GM21529 (cell line): ENCODE results near the gene AFM.

Experiments used
- ATAC-seq: cut with Tn5 transposase; IDR thresholded peaks from one replicate; pipeline ENCODE4 v1.9.1; 2021; ENCODE audit not compliant: unreplicated experiment

AFM gene

DNA sequence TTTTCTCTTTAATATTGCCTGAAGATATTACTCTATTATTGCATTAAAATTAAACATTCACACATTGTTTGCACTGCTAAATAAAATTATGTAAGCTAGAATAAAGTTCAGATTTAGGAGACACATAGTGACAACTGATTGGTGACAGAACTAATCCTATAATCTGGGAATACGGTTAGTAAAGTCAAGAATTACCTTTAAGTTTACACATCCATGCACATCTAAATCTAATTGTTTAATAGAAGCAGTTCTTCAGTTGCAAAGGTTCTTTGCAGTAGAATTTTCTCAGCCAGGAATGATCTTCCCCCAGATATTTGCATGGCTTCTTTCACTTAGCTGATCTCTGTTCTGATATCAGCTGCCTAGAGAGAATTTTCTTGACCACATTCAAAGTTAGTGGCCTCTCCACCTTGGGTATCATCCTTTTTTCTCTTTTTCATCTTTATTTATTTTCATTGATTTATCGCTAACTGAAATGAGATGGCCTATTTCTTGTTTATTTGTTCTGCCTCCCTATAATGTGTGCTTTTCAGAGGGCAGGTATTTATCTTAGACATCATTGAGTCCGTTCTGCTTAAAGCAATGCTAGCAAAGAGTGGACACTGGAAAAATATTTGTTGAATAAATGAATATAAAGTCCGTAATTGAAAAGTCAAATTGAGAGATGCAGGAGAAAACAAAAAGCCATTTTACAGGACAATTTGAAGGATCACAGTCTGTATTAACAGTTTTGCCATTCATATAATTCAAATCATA, 32.9 kb upstream of the AFM start:
- ATAC-seq: no peak

DNA sequence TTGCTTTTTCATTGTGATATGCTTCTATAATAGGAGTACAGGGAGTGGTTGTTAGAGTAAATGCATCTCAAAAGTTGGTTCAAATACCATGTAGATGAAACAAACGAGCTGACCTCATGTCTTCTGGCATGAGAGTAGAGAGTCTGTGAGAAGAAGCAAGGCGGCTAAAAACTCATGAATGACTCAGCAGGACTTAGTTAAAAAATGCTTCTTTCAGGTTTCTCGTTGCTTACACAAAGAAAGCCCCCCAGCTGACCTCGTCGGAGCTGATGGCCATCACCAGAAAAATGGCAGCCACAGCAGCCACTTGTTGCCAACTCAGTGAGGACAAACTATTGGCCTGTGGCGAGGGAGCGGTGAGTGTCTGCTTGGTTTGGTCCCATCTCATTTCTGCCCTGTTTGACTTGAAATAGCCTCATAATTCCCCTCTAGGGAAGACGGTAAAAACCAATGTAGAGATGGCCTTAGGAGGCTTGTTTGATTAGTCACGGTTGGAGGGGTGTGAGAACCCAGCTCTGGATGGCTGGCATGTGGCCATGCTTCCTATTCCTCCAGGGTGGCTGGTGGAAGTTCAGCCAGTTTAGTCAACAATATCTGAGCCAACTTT, 31.0 kb upstream of the AFM start:
- no peak for ATAC-seq

DNA sequence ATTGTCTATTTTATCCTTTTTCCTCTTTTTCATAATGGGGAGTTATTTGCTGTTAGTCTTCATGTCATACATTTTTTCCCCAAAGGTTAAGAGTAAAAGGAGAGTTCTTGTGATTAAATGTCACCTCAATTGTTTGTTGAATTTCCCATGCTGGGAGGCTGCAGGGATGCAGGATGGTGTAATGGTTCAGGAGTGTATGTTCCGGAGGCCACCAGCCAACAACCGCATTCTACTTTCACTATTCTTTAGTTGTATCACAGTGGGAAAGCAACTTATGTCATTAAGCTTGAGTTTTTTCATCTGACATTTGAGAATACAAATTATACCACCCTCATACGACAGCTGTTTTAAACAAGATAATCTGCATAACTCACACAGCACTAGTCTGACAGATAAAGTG, 30.1 kb upstream of the AFM start:
- ATAC-seq: no peak

DNA sequence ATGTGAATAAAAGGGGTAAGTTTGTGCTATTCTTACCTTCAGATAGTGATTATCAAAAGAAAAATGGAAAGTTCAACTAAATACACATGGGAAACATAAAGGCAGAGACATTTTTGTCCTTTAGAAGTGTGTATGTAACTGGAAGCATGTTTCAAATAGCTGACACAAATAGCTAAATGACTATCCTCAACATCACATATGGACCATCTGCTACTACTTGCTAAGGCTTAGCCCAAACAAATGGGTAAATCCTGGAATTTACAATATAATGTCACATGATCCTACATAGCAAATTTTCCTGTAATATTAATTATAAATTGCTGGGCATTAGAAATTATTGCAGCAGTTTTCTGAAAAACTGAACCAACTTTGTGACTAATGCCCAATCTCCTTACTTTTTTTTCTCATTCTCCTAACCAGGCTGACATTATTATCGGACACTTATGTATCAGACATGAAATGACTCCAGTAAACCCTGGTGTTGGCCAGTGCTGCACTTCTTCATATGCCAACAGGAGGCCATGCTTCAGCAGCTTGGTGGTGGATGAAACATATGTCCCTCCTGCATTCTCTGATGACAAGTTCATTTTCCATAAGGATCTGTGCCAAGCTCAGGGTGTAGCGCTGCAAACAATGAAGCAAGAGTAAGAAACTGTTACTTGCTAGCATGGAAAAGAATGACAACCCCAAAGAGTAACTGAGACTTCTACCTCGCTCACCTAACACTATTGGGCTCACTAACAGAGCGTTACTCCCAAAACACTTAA, 29.4 kb upstream of the AFM start:
- no peak for ATAC-seq

DNA sequence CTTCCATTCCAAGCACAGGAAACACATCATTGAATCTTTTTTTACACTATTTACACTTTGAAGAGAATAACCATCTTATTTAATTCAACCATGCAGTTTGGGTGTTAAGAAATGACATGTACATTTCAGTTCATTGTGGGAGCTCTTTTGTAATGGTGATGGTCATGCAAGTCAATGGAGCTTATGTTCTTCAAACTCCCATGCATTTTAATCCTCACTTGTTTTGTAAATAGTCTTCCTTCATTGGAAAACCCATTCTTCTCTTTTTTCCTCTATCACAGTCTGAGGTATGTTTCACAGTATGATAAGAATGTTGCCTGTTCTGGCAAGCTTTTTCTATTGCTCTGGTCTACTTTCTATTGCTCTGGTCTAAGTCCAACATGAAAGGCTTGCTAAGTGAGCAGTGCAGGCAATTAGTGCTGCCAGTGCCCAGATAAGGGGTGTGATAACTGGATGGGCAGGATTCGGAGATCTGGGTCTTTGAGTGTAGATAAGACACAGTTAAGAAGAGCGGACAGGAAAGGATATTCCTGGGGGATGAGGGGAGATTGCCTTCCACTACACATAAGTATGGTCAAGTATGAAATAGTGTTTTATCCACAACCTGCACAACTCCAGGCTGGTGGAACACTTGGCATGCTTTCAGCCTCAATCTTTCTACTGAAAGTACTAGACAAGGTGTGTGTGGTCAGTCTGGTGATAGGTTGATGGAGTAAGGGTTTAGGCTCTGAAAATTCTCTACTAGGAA, 28.4 kb upstream of the AFM start:
- ATAC-seq: no peak

DNA sequence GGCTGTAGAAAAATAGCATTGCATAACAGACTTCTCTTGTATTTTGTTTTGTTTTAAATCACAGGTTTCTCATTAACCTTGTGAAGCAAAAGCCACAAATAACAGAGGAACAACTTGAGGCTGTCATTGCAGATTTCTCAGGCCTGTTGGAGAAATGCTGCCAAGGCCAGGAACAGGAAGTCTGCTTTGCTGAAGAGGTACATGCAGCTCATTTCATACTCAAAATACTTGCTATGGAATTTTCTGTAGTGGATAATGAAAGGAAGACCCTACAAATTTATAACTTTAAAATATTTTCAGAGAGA, 27.9 kb upstream of the AFM start:
- ATAC-seq: no peak

DNA sequence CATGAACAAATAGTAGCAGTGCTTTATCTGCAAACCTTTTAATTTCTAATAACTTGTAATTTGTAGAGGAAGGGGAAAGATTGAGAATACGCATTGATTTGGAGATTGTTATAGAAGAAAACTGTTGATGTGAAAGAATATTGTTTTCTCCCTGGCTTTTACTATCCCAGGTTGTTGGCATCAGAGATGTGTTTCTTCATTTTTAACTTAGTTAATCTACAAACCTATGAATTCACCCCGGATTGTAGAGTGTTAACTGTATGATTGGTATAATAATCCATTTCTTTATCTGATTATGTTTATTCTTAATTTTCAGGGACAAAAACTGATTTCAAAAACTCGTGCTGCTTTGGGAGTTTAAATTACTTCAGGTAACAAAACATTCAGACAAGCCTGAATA, 26.6 kb upstream of the AFM start:
- no peak for ATAC-seq

DNA sequence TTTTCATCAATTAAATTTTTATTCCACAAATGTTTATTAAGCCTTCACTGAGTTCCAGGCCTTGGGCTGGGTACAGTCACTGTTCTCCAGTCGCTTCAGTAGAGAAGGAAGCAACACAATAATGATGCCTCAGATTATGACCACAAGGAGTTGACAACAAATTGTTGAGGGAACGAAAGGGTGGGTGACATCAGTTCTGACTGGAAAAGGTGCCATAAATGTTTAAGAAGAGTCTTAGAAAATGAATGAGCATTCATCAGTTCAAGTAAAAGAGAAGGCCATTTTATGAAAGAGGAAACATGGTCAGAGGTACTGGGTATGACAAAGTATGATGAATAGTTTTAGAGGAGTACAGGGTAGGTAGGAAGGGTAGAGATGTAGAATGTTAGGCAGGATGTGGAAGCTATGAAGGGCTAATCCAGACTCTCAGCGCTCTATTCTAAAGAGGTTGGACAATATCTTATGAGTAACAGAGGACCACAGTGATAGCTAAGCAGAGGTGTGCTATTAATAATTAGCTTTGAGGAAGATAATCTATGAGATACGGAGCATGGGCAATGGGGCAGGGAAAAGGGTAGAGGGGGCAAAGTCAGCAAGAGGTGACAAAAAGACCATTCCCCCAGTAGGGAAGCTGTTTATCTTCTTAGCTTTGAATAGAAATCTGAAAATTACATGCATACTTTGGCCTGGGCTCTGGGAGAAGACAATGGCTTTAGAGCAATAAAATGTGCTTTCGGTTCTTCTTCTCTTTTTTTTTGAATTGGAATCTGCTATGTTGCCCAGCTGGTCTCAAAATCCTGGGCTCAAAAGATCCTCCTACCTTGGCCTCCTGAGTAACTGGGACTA, 25.1 kb upstream of the AFM start:
- ATAC-seq: no peak

DNA sequence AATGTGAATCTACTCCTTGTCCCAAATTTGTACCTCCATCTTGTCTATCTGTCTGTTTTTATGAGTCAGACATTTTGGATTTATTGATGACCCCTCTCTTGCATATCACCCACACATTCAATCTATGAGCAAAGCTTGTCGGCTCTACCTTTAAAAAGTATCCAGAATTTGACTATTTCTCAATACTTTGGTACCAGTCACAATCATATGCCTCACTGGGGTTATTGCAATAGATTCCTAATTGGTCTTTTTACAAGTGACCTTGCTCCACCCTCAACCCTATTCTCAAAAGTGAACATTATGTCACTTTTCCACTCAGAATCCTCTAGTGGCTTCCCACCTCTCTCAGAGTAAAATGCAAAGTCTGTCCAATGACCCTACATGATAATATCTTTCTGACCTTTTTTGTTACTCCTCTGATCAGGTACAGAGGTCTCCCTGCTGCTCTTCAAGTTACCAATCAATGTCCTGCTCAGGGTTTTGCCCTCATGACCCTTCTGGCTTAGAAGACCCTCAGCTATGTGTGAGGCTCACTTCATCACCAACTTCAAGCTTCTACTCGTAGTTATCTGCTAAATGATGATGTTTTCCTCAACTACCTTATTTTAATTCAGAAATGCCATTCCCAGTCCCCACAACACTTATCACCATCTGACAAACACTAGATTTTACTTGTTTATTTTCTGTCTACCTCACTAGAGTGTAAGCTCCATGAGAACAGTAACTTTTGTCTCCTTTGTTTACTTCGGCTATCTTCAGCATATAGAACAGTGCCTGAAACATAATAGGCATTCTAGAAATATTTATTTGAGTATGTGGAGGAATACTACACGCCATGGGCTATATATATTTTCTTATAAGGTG, 23.1 kb upstream of the AFM start:
- ATAC-seq: no peak

DNA sequence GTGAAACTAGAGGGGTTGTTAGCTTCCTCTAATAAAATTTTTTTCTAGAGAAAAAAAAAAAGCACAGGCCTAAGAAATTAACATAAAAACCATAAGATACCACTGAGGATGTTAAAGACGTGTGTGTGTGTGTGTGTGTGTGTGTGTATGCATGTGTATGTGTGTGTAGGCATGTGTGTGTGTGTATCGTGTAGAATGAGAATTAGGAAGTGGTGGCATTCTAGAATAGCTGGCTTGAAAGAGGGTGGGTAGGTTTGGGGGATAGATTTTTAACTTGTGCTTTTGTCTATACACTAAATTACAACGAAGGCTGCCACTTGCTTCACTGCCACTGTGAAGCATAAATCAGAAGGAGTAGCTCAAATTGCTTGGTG, 22.5 kb upstream of the AFM start:
- ATAC-seq: no peak

DNA sequence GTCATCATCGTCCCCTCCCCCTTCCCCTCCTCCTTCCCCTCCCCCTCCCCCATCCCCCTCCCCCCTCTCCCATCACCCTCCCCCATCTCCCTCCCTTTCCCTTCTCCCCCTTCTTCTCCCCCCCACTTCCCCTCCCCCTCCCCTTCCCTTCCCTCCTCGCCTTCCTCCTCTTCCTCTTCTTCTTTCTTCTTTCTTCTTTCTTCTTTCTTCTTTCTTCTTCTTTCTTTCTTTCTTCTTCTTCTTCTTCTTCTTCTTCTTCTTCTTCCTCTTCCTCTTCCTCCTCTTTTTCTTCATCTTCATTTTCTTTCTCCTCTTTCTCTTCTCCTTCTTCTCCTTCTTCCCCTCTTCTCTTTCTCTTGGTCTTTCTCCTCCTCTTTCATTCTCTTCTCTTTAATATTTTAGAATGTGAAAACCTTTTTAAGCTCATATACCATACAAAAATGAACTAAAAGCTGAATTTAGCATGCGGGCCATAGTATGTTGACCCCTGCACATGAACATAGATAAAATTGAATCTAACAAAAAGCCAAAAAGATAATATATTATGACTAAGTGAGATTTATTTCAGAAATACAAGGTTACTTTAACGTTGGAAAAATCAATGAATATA, 20.5 kb upstream of the AFM start:
- no peak for ATAC-seq

DNA sequence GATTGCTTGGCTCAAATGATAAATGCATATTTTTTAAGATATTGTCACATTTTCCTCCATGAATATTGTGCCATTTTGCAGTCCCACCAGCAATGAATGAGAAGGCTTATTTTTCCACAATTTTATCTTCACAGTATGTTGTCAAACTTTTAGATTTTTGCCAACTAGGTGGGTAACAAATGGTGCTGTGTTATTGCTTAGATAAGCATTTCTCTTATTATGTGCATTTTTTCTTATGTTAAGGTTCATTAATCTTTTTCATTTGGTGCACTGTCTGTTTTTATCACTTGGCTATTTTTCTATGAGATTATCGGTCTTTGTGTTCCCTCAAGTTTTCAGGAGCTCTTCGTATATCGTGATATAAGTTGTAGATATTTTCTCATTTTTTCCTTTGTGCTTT, 13.4 kb upstream of the AFM start:
- ATAC-seq: no peak

DNA sequence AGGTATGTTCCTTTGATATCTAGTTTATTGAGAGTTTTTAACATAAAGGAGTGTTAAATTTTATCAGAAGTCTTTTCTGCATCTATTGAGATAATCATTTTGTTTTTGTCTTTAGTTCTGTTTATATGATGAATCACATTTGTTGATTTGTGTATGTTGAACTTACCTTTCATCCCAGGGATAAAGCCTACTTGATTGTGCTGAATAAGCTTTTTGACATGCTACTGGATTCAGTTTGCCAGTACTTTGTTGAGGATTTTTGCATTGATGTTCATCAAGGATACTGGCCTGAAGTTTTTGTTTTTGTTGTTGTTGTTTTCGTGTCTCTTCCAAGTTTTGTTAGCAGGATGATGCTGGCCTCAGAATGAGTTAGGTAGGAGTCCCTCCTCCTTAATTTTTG, 10.8 kb upstream of the AFM start:
- ATAC-seq: no peak

DNA sequence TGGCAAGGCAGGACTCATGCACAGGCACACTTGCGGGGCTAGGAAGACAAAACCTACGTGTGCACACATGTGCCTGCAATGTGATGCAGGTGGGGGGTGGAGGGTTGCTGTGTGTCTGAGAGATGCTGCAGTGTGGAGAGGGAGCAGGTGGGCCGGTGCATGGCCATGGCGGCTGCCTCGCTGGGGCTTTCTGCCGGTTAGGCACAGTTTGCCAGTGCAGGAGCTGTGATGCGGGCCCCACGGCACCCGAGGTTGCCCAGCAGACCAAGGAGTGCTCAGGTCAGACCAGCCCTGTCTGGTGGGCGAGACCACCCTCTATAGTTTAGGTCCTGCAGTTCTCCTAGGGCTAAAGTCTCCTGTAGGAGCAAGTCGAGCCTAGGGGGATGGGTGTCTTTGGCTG, 4.4 kb upstream of the AFM start:
- ATAC-seq: no peak

DNA sequence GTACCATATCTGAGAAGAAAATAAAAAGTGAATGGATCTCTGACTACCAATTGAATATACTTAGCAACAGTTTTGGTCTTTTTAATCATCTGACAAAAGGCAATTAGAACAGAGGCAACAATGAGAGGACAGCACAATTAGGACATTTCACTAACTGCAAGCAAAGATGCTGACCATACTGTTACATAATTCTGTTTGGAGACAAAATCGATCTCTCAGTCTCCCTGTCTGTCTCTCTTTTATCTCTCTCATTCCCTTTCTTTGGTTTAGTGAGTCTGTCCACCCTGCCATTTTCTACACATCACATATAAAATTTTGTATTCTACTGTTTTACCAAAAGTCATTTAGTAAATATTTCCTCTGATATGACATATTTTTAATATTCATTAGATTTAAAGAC, 2.2 kb upstream of the AFM start:
- ATAC-seq: no peak

DNA sequence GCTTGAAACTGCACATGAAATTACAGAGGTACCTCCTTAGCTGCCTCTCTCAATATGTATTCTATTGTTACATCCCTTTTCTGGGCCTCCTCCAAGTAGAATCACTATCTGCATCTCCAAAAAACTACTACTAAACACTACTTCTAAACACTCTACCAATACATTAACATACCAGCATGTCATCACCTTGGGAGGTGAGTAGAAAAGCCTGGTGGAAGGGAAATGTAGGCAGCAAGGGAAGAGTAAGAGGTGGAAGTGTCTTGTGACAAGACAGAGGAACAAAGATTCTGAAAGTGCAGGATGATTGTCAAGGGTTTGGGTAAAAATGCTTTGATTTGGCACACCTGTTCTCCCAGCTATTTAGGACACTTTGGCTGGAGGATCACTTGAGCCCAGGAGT, 3.5 kb downstream of the AFM start:
- no peak for ATAC-seq

DNA sequence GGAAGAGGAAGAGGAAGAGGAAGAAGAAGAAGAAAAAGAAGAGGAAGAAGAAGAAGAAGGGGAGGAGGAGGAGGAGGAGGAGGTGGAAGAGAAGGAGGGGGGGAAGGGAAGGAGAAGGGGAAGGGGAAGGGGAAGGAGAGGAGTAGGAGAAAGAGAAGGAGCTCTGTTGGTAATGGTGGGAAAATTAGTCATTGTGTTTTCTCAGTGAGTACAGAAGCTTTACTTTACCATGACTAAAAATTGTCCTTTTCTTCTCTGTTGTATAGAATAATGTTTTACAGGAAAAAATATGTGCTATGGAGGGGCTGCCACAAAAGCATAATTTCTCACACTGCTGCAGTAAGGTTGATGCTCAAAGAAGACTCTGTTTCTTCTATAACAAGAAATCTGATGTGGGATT, 4.1 kb downstream of the AFM start:
- no peak for ATAC-seq

DNA sequence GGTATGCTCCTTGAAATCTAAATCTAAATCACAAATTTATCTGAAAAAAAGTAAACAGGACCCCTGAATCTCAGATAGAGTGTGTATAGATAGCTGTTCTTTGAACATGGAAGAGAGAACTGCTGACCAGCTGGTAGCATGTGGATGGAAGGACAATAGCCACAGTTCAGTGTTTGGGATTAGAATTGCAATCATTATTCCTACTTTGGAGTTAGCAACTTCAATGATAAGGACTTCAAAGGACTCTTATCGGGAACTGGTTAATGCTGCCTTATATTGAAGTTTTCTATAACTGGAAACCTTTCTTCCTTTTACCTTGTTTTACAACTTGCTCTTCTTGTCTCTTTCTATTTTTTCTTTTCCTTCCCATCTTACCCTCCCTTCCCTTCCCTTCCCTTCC, 5.0 kb downstream of the AFM start:
- ATAC-seq: no peak

DNA sequence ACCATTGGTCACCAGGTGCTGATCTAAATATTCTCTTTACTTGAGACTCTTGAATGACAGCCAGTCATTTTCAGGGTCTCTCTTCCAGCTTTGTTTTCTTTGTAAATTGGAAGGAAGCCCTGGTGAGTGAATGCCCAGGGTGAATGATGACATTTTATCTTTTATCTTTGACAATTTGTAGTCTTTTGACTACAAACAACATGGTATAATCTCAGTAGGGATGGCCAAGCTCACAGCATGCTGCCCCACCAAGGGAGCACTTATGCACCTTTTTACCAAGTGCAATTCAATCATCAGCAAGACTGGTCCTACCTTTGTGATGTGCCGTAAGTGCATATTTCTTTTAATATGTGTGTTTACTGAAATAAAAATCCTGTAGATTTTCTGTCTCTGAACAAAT, 5.7 kb downstream of the AFM start:
- ATAC-seq: no peak
